Activated T-helper 9 cell treated with anti-CD3 and anti-CD28 coated beads, Interleukin-2, amount 50 U/mL, for 16 hours (primary cell): ENCODE measurements around the gene GSC2.

Experiments
- DNase-seq: peaks from one replicate; pipeline ENCODE4 v3.0.0-alpha.2; 2020; ENCODE audit warnings: low read depth

The GSC2 gene

GRCh38 chr22:19133561-19133960, 16.5 kb downstream of the GSC2 start:
- DNase-seq = no peak

GRCh38 chr22:19132693-19133400, 17.2 kb downstream of the GSC2 start:
- no peak for DNase-seq

DNA sequence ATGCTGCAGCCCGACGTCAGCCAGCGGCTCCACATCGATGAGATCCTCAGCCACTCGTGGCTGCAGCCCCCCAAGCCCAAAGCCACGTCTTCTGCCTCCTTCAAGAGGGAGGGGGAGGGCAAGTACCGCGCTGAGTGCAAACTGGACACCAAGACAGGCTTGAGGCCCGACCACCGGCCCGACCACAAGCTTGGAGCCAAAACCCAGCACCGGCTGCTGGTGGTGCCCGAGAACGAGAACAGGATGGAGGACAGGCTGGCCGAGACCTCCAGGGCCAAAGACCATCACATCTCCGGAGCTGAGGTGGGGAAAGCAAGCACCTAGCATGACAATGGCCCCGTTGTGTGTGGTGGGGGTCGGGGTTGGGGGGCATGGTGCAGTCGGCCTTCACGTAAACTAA, 17.9 kb downstream of the GSC2 start:
- no peak for DNase-seq

DNA sequence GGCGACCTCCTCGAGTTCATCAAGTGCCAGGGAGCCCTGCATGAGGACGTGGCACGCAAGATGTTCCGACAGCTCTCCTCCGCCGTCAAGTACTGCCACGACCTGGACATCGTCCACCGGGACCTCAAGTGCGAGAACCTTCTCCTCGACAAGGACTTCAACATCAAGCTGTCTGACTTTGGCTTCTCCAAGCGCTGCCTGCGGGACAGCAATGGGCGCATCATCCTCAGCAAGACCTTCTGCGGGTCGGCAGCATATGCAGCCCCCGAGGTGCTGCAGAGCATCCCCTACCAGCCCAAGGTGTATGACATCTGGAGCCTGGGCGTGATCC, 18.4 kb downstream of the GSC2 start:
- no peak for DNase-seq

GRCh38 chr22:19130959-19131684, 19.0 kb downstream of the GSC2 start, which contains the start of gene TSSK2:
TSSK2 (plus strand) TSS chr22:19131308; CDS start chr22:19131400, 92 bp downstream.
- DNase-seq = no peak

GRCh38 chr22:19129871-19130270, 20.2 kb downstream of the GSC2 start:
- DNase-seq = no peak

DNA sequence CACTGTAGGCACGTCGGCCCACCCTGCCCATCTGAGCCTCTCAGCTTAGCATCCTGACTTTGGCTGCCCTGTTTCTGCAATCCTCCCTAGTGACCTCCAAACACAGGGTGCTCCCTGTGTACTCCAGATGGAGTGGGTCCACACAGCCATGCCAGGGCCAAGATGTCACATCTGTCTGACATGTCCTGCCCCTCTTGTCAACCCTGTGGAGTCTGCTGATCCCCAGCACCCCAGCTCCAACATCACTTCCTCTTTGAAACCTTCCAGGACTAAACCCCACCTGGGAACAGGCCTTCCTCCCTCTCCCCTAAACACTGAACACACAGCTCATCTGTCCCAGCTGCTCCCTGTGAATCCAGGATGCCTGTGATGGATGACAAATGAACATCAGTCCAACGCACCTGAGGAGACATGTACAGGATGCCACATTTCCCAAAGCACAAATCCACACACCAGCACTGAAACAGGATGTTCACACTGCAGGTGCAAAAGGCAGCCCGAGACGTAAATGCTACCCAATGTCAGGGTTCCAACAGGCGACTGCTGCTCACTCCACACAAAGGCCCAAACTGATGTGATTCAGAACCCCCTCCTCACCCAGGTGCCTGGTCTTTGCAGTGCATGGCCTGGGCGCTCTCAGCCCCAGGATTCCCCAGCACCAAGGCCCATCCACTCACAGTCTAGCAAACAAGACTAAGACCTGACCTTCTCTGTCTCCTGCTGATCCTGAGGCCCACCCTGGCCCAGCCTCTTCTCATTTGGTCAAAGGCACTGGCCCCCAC, 21.0 kb downstream of the GSC2 start:
- DNase-seq = no peak

DNA sequence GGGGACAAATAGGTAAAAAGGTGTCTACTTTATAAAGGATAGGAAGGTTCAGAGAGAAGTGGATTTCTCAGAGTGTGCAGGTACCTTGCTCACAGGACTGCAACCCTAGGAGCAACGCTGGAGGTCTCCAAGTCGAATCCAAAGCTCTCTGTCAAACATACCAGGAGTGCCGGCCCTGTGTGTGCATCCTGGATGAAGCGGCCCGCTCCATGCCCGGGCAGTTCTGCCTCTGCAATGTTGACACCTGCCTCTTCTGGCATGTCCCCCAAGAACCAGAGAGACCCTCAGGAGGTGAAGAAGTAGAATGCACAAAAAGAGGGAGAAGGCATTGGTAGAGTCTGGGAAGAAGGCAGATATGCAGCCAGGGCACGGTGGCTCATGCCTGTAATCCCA, 22.1 kb downstream of the GSC2 start:
- DNase-seq = no peak

DNA sequence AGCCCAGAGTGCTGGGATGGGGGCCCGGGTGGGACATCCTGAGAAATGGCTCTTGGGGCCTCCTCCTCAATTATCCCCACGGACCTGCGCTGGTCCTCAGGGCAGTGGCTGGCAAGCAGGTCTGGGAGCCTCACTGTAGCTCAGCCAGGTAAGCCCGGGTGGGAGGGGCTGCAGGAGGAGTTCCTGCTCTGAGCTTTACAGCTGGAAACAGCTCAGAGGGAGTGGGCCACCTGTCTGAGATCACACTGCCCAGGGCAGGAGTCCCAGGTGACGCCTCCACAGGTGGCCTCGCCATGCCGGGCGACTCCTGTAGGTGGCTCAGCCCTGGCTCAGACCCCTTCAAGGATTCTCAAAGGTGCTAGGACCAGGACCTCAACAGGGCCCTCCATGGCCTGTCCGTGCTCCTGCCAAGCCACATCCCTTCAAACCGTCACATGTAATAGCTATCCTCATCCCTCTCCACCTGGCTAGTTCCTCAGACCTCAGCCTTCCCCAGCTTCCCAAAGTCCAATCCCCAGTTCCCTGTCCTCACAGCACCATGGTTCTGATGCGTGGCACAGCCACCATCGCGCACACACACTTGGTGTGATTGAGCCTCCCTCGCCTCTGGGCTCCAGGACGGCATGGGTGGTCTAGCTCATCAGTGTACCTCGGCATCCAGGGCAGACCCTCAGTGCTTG, 22.6 kb downstream of the GSC2 start:
- no peak for DNase-seq

GRCh38 chr22:19126309-19127273, 23.5 kb downstream of the GSC2 start:
- no peak for DNase-seq

- no peak for DNase-seq
Measured at GRCh38 chr22:19125474-19126308, 24.4 kb downstream of the GSC2 start.

- DNase-seq = no peak
Measured at GRCh38 chr22:19125011-19125410, 25.1 kb downstream of the GSC2 start.

- DNase-seq = no peak
Measured at GRCh38 chr22:19124377-19124776, 25.7 kb downstream of the GSC2 start.

- DNase-seq = no peak
Measured at GRCh38 chr22:19123936-19124335, 26.2 kb downstream of the GSC2 start.

- no peak for DNase-seq
Measured at GRCh38 chr22:19122752-19123492, 27.2 kb downstream of the GSC2 start.

GRCh38 chr22:19122143-19122751, 27.8 kb downstream of the GSC2 start, which contains the start of gene DGCR2:
DGCR2 (minus strand) TSS chr22:19122412; CDS start chr22:19122206, 206 bp downstream.
- DNase-seq = peak; percentile 96

DNA sequence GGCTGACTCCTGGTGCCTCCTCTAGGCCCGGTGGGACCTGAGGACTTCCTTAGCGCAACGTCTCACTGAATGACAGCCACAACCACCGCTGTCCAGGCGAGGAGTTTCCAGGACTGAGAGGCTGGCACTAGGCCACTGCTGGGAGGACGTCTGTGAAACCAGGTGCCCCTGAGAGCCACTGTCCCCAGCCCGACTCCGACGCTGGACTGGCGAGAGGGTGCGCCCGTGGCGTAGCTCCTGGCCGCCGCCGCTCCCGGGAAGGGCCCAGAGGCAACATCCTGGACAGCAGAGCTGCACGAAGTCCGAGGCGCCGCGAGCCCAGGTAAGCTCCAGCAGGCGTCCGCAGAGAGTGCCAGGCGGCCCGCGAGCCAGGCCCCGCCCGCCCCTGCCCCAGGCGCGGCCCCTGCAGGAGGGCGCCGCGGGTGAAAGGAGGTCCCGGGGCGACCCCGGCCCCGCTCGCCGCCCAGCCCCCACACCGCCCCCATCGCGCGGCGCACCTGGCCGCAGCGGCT, 28.4 kb downstream of the GSC2 start:
- peak; percentile 20 for DNase-seq

- peak; percentile 12 for DNase-seq
Measured at GRCh38 chr22:19120829-19121630, 29.1 kb downstream of the GSC2 start.
